Left ventricle myocardium inferior (tissue), 1 donor: Measurements from ENCODE around the gene CHID1. TPM values are rescaled to one million over a fixed set of nuclear protein-coding genes. Genes with fewer than 3 reads are reported as not detected.

Source experiments
- DNase-seq: peaks from one replicate; pipeline ENCODE4 v3.0.0-alpha.2; 2020
- H3K27ac ChIP-seq: fragments of 200-600 bp; replicated peaks from 2 replicates; pipeline ENCODE4 v1.8.0; 2021
- H3K27me3 ChIP-seq: fragments of 200-600 bp; 2 replicates; pipeline ENCODE4 v1.8.0; 2021; ENCODE audit warnings: low read depth
- H3K36me3 ChIP-seq: fragments of 200-600 bp; 2 replicates; pipeline ENCODE4 v1.8.0; 2021
- H3K4me1 ChIP-seq: fragments of 200-600 bp; 2 replicates; pipeline ENCODE4 v1.8.0; 2021
- H3K4me3 ChIP-seq: fragments of 200-600 bp; 2 replicates; pipeline ENCODE4 v1.8.0; 2021; ENCODE audit warnings: mild to moderate bottlenecking, moderate library complexity
- H3K9me3 ChIP-seq: fragments of 200-600 bp; replicated peaks from 2 replicates; pipeline ENCODE4 v1.8.0; 2021
- CTCF ChIP-seq: fragments of 200-600 bp; IDR thresholded peaks from 2 replicates; pipeline ENCODE4 v1.8.0; 2021; ENCODE audit warnings: antibody characterized with exemption, mild to moderate bottlenecking, borderline replicate concordance
- intact Hi-C: fragments of 100-400 bp; cut with micrococcal nuclease; formaldehyde crosslinking; loops from one replicate; pipeline ENCODE4 v1.11.0; 2022
- total RNA-seq: library from RNA; stranded (reverse); fragmentation: NEBNext Ultra II Directional; extraction: Animal tissue kit (Norgen Biotek cat#: 25700); gene quantifications from one replicate; pipeline ENCODE4 v1.2.1, GENCODE V29; 2021
- donor health status: DM: no; HTN: yes; CAD: no; lungs with severe emphysema.

The CHID1 gene
- total RNA-seq, 1 donor from 2014 or later: 54.2 TPM

GRCh38 chr11:921921-922678 is 11.5 kb upstream of the CHID1 start:
- H3K9me3 ChIP-seq: no peaks in the 10 kb centered on the region
- peaks cover 29% of the 10 kb centered on the region for H3K4me1 ChIP-seq
- H3K4me3 ChIP-seq: no peak overlapping the region
- intact Hi-C loops: no loop called here
- H3K27me3 ChIP-seq: no peaks in the 10 kb centered on the region
- no peak overlapping the region for H3K27ac ChIP-seq
- TF ChIP-seq CTCF: no peak
- DNase-seq: no peak
- no peaks in the 10 kb centered on the region for H3K36me3 ChIP-seq

GRCh38 chr11:917426-917825 is 6.8 kb upstream of the CHID1 start:
- Histone ChIP-seq H3K27me3 (no peaks in the 10 kb centered on the region), H3K4me1 (peaks cover 3% of the 10 kb centered on the region), H3K27ac (peak overlapping the region; percentile 27), H3K36me3 (no peaks in the 10 kb centered on the region), H3K4me3 (no peak overlapping the region), H3K9me3 (no peaks in the 10 kb centered on the region)
- no peak for DNase-seq
- TF ChIP-seq CTCF: no peak
- intact Hi-C loops: no loop called here

GRCh38 chr11:914747-915501 is 4.3 kb upstream of the CHID1 start:
- Histone ChIP-seq H3K9me3 (no peaks in the 10 kb centered on the region), H3K36me3 (no peaks in the 10 kb centered on the region), H3K27me3 (no peaks in the 10 kb centered on the region), H3K4me3 (no peak overlapping the region), H3K4me1 (peaks cover 20% of the 10 kb centered on the region), H3K27ac (peak overlapping the region; percentile 48)
- intact Hi-C loops: no loop called here
- TF ChIP-seq CTCF: no peak
- DNase-seq: peak; percentile 63

GRCh38 chr11:914204-914603 is 3.6 kb upstream of the CHID1 start:
- Histone ChIP-seq H3K36me3 (no peaks in the 10 kb centered on the region), H3K9me3 (no peaks in the 10 kb centered on the region), H3K27ac (peak overlapping the region; percentile 48), H3K4me1 (peaks cover 24% of the 10 kb centered on the region), H3K4me3 (peak overlapping the region; percentile 11), H3K27me3 (no peaks in the 10 kb centered on the region)
- no peak for TF ChIP-seq CTCF
- intact Hi-C loops: no loop called here
- DNase-seq: no peak

GRCh38 chr11:913043-913442 is 2.4 kb upstream of the CHID1 start:
- Histone ChIP-seq H3K9me3 (no peaks in the 10 kb centered on the region), H3K4me1 (peaks cover 26% of the 10 kb centered on the region), H3K27me3 (no peaks in the 10 kb centered on the region), H3K36me3 (no peaks in the 10 kb centered on the region), H3K27ac (no peak overlapping the region), H3K4me3 (no peak overlapping the region)
- no peak for DNase-seq
- no peak for TF ChIP-seq CTCF
- intact Hi-C loops: no loop called here
